HS-5 (cell line): ENCODE measurements around the gene PAQR4.
A peak's percentile ranks its signal among the peaks of the same experiment; 100 is the strongest.

Experiments used
- DNase-seq: peaks from one replicate; pipeline ENCODE4 v3.0.0-alpha.2; 2012; ENCODE audit warnings: low read depth

Gene PAQR4

GRCh38 chr16:3004781-3005284, 35.7 kb downstream of the PAQR4 start:
- no peak for DNase-seq

GRCh38 chr16:3007059-3007956, 38.2 kb downstream of the PAQR4 start:
- DNase-seq, result no peak

DNA sequence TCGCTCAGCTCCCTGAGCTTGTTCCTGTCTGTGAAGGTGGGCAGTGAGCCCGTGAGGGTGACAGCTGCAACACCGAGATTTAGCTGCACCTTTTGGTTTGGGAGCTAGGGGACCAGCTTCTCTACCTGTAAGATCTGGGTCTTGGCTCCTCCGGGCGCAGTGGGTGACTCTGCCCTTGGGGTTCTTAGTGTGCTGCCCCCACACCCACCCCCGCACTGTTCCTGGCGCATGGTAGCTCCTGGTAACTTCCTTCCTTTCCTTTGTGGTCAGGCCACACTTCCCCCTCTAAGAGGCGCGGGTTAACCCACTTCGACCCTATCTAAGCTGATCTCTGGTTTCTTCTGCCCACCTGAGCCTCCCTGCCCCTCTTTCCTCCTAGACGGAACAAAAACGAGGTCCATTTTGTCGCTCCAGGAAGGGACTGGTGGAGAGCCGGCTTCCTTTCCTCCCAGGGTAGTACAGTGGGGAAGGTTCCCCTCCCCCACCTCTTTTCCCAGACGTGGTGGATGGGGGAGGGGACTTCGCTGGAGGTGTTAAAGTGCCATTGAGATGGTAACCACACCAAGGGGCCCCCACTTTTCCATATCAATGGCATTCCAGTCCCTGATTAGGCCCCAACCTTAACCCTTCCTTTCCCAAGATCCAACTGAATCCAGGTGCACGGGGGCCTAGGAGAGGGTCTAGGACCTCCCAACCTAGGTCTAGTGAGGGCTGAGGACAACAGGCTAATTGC, 39.0 kb downstream of the PAQR4 start:
- DNase-seq, result no peak

DNA sequence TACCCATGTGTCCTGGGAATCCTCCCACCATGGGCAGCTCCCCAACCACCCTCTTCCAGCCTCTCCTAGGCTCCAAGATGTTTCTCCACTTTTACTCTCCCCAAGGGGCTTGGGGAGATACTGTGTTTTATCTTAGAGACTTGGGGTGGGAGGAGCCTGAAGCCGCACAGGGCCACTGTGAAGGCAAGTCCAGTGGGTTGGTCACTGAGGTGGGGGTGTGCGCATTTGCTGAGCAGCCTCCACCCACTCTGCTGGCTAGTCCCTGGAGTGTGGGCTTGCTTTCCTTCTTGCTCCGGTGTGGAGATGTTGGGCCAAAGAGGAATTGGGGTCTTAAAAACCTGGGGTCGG, 39.5 kb downstream of the PAQR4 start:
- DNase-seq, result no peak

- DNase-seq, result no peak
These were observed 40.6 kb downstream of the PAQR4 start for GRCh38 chr16:3009568-3010390.

- no peak for DNase-seq
These were observed 41.4 kb downstream of the PAQR4 start for GRCh38 chr16:3010510-3010909.

DNA sequence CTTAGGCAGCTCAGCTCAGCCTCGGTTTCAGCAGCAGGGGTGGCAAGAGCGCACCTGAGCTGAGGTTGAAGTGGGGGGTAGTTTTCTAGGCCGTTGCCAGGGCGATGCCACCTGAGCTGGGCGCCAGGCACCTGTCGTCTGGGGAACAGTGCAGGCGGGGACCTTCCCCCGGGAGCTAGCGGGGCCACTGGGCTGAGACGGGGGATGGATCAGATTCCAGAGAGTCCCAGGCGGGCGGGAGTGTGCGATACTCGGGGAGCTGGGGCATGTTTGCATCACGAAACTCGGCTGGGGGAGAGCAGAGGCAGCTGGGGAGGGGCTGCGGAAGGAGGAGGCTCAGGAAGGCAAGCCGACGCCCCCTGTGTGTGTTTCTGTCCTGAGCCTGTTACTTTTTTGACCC, 43.1 kb downstream of the PAQR4 start:
- no peak for DNase-seq

DNA sequence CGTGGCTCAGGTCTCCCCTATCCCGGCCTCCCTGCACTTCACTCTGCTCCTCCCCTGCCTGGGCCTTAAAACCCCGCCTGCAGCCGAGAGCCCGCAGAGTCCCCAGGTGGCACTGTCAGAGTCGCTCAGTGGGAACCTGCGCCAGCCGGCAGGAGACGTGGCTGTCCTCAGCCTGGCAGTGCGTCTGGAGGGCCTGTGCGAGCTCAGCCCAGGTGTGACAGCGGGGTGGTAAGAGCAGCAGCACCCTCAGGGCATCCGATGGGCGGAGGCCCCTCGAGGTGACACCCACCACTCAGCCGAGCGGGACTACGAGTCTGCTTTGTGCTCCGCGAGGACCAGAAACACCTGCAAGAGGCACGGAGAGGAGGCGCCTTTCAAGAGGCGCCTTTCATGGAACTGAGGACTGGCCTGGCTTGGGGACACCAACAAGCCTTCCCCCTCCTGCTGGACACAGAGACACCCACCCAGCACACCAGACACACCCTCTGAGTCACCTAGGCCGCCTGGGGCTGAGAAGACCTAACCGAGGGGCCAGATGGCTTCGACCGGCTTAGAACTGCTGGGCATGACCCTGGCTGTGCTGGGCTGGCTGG, 43.8 kb downstream of the PAQR4 start, which contains the start of gene CLDN9:
CLDN9 (plus strand) TSS at position 96 of the 593 bp plus-strand sequence; CDS start at position 536, 440 bp downstream.
- no peak for DNase-seq

DNA sequence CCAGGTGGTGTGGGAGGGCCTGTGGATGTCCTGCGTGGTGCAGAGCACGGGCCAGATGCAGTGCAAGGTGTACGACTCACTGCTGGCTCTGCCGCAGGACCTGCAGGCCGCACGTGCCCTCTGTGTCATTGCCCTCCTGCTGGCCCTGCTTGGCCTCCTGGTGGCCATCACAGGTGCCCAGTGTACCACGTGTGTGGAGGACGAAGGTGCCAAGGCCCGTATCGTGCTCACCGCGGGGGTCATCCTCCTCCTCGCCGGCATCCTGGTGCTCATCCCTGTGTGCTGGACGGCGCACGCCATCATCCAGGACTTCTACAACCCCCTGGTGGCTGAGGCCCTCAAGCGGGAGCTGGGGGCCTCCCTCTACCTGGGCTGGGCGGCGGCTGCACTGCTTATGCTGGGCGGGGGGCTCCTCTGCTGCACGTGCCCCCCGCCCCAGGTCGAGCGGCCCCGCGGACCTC, 44.4 kb downstream of the PAQR4 start:
- DNase-seq, result no peak

DNA sequence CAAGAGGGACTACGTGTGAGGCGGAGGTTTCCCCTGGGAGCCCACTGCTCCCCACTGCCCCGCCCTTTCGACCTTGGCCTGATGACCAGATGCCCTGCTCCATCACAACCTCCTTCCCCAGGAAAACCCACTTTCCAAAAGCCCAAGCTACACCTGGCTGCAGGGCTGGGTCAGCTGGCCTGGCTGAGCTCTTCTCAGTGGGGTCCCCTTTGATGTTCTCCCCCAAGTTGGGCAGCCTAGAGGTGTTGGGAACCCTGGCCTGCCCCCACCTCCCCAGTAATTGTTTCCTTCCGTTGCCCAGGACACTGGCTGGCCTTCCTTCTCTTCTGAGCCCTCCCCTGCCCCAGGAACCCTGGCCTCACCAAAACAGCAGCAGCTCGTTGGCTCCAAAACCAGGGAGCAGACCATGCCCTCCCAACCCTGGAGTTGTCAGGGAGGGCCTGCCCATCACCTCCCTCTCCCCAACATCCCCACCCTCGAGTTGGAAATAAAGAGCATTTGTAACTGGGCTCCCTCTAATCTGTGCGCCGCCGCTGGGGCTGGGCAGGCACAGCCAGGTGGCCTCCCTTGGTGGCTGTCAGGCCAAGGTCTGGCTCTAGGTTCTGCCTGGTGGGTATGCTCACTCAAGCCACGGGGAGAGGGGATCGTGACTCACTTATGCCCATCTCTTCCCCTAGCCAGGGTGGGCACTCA, 45.0 kb downstream of the PAQR4 start:
- DNase-seq, result no peak

GRCh38 chr16:3014971-3015370, 45.8 kb downstream of the PAQR4 start:
- no peak for DNase-seq

GRCh38 chr16:3015865-3016521, 46.8 kb downstream of the PAQR4 start:
- DNase-seq, result no peak

DNA sequence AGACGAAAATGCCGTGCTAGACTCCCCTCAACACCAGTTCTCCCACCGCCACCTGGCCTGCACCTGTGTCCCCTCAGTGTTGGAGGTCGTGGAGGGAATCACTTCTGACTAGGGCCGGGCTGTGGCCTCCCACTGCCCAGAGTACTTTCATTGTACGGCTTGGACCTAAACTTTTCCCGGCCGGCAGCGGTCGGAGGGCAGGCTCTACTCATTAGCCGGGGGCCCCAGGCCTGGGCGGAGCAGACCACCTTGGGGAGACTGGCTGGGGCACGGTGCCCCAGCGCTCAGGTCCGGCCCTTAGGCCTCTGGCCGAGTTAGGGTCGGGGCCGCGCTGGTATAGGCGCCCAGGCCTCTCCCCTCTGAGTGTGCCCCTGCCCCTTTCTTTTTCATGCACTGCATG, 48.2 kb downstream of the PAQR4 start:
- no peak for DNase-seq

GRCh38 chr16:3017794-3018506, 48.8 kb downstream of the PAQR4 start, which contains the start of gene CLDN6:
CLDN6 (minus strand) TSS chr16:3018183; CDS start chr16:3016021, 2,162 bp downstream.
- no peak for DNase-seq

GRCh38 chr16:3019594-3020246, 50.6 kb downstream of the PAQR4 start:
- DNase-seq, result no peak

GRCh38 chr16:3020247-3020603, 51.1 kb downstream of the PAQR4 start, which contains the start of gene TNFRSF12A:
TNFRSF12A (plus strand) TSS chr16:3020368; CDS start chr16:3020398, 30 bp downstream.
- no peak for DNase-seq

- DNase-seq, result peak; percentile 78
These were observed 51.7 kb downstream of the PAQR4 start for GRCh38 chr16:3020604-3021448.
